SK-N-MC (cell line): ENCODE data around the gene TRAPPC8.
"Not testable (repeated sequence)": the region's sequence is repeated elsewhere in the genome, so short reads cannot be mapped to it uniquely, and the experiment has no call there.

Source experiments
- DNase-seq: peaks from one replicate; pipeline ENCODE4 v3.0.0-alpha.2; 2011; ENCODE audit warnings: low read depth, low spot score
- H3K27ac ChIP-seq: fragments of 200-600 bp; sonication (generic); 2 replicates; pipeline ENCODE4 v1.5.1; 2016; ENCODE audit warnings: mixed run types
- H3K36me3 ChIP-seq: fragments of 200-600 bp; sonication (generic); 2 replicates; pipeline ENCODE4 v1.6.1; 2017; ENCODE audit warnings: antibody characterized with exemption, low read length, mixed read lengths; ENCODE audit not compliant: insufficient read depth
- H3K4me3 ChIP-seq: fragments of 200-600 bp; sonication (generic); 2 replicates; pipeline ENCODE4 v1.5.1; 2016
- H3K9ac ChIP-seq: fragments of 200-600 bp; sonication (generic); 2 replicates; pipeline ENCODE4 v1.8.0; 2017; ENCODE audit warnings: mixed run types, mixed read lengths; ENCODE audit not compliant: insufficient read length
- H3K9me3 ChIP-seq: fragments of 200-600 bp; sonication (generic); 2 replicates; pipeline ENCODE4 v1.6.1; 2017; ENCODE audit warnings: low read depth, mild to moderate bottlenecking, antibody characterized with exemption, low read length, moderate library complexity, mixed read lengths
- EZH2 ChIP-seq: fragments of 200-600 bp; sonication (generic); IDR thresholded peaks from one replicate; pipeline ENCODE4 v1.6.1; 2017; ENCODE audit warnings: antibody characterized with exemption
- FOXP2 ChIP-seq: optimal IDR thresholded peaks from 2 replicates; pipeline ENCODE3; 2011; ENCODE audit warnings: mild to moderate bottlenecking, moderate library complexity; ENCODE audit not compliant: insufficient read depth; ENCODE audit errors: extremely low read length, control extremely low read depth
- POLR2AphosphoS5 ChIP-seq: IDR thresholded peaks from 2 replicates; pipeline ENCODE4 v1.6.1; 2012; ENCODE audit warnings: mild to moderate bottlenecking, low read depth, low read length, borderline replicate concordance

The TRAPPC8 gene

GRCh38 chr18:31920277-31920676, 22.7 kb downstream of the TRAPPC8 start:
- H3K36me3 ChIP-seq = peaks cover 15% of the 10 kb centered on the region
- H3K27ac ChIP-seq = no peak overlapping the region
- no peak overlapping the region for H3K4me3 ChIP-seq
- TF ChIP-seq POLR2AphosphoS5 = no peak
- TF ChIP-seq EZH2 = no peak
- TF ChIP-seq FOXP2 = no peak
- DNase-seq = no peak
- no peak overlapping the region for H3K9ac ChIP-seq
- H3K9me3 ChIP-seq = no peaks in the 10 kb centered on the region

GRCh38 chr18:31919366-31919765, 23.6 kb downstream of the TRAPPC8 start:
- peaks cover 14% of the 10 kb centered on the region for H3K36me3 ChIP-seq
- DNase-seq, H3K4me3 ChIP-seq, H3K9ac ChIP-seq, H3K27ac ChIP-seq, H3K9me3 ChIP-seq: not testable (repeated sequence)

- Histone ChIP-seq H3K27ac (no peak overlapping the region), H3K36me3 (peaks cover 15% of the 10 kb centered on the region), H3K9ac (no peak overlapping the region), H3K9me3 (no peaks in the 10 kb centered on the region), H3K4me3 (no peak overlapping the region)
- no peak for DNase-seq
- TF ChIP-seq POLR2AphosphoS5 = no peak
- no peak for TF ChIP-seq EZH2
- no peak for TF ChIP-seq FOXP2
Observed at GRCh38 chr18:31918733-31919132, 24.2 kb downstream of the TRAPPC8 start.

- DNase-seq = no peak
- TF ChIP-seq FOXP2 (no peak), POLR2AphosphoS5 (no peak), EZH2 (no peak)
- peaks cover 56% of the 10 kb centered on the region for H3K36me3 ChIP-seq
Observed at GRCh38 chr18:31901063-31901462, 41.9 kb downstream of the TRAPPC8 start.

DNA sequence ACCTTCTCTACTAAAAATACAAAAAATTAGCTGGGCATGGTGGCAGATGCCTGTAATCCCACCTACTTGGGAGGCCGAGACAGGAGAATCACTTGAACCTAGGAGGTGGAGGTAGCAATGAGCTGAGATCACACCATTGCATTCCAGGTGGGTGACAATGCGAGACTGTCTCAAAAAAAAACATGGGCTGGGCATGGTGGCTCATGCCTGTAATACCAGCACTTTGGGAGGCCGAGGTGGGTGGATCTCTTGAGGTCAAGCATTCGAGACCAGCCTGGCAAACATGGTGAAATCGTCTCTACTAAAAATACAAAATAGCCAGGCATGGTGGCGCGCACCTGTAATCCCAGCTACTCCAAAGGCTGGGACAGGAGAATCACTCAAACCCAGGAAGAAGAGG, 43.2 kb downstream of the TRAPPC8 start:
- not testable (repeated sequence) for DNase-seq, H3K27ac ChIP-seq, H3K4me3 ChIP-seq, H3K9ac ChIP-seq, H3K9me3 ChIP-seq
- peaks cover 52% of the 10 kb centered on the region for H3K36me3 ChIP-seq

More at GRCh38 chr18:31901063-31901462, 41.9 kb downstream of the TRAPPC8 start:
- H3K27ac ChIP-seq = no peak overlapping the region
- H3K4me3 ChIP-seq = no peak overlapping the region
- no peak overlapping the region for H3K9ac ChIP-seq
- no peaks in the 10 kb centered on the region for H3K9me3 ChIP-seq

DNA sequence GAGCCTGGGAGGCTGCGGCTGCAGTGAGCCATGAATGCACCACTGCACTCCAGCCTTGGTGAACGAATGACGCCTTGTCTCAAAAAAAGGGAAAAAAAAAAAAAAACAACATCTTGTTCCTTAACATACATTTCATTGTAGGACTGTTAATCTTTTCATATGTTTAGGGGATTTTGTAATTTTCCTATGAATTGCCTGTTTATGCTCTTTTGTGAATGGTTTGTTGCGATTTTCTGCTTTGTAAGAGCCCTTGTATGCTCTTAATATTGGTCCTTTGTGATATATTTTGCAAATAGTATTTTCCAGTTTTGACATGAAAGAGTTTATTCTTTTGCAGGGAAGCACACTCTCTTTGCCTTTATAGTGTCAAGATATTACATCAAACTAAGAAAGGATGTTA, 50.0 kb downstream of the TRAPPC8 start:
- TF ChIP-seq EZH2 (no peak), FOXP2 (no peak), POLR2AphosphoS5 (no peak)
- Histone ChIP-seq H3K9me3 (no peaks in the 10 kb centered on the region), H3K27ac (no peak overlapping the region), H3K9ac (no peak overlapping the region), H3K4me3 (no peak overlapping the region), H3K36me3 (peaks cover 18% of the 10 kb centered on the region)
- DNase-seq = no peak

- peaks cover 21% of the 10 kb centered on the region for H3K36me3 ChIP-seq
Observed at GRCh38 chr18:31891566-31891965, 51.4 kb downstream of the TRAPPC8 start.

GRCh38 chr18:31884020-31884419, 58.9 kb downstream of the TRAPPC8 start:
- Histone ChIP-seq H3K36me3 (peaks cover 57% of the 10 kb centered on the region), H3K27ac (no peak overlapping the region)
- DNase-seq = no peak

More at GRCh38 chr18:31891566-31891965, 51.4 kb downstream of the TRAPPC8 start:
- no peak overlapping the region for H3K27ac ChIP-seq
- no peak for DNase-seq
- no peak for TF ChIP-seq POLR2AphosphoS5
- no peak for TF ChIP-seq FOXP2
- TF ChIP-seq EZH2 = no peak
- H3K9ac ChIP-seq = no peak overlapping the region
- H3K9me3 ChIP-seq = no peaks in the 10 kb centered on the region
- H3K4me3 ChIP-seq = no peak overlapping the region

DNA sequence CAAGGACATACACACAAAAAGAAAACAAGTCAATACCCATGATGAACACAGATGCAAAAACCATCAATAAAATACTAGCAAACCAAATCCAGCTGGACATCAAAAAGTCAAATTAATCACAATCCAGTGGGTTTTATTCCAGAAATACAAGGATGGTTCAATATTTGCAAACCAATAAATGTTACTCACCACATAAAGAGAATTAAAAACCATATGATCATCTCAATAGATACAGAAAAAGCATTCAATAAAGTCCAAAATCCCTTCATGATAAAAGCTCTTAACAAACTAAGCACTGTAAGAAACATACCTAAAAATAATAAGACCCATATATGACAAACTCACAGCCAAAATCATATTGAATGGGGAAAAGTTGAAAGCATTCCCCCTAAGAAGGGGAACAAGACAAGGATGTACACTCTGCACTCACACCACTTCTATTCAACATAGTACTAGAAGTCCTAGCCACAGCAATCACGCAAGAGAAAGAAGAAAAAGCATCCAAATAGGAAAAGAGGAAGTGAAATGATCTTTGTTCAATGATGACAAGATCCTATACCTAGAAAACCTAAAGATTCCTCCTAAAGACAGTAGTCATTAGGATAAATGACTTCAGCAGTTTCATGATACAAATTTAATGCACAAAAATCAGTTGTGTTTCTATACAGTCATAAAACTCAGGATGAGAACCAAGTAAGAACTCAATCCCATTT, 62.6 kb downstream of the TRAPPC8 start:
- no peak for DNase-seq
- TF ChIP-seq POLR2AphosphoS5 (no peak), FOXP2 (no peak), EZH2 (no peak)
- Histone ChIP-seq H3K36me3 (peaks cover 69% of the 10 kb centered on the region), H3K27ac (no peak overlapping the region), H3K4me3 (no peak overlapping the region), H3K9ac (no peak overlapping the region), H3K9me3 (no peaks in the 10 kb centered on the region)

More at GRCh38 chr18:31884020-31884419, 58.9 kb downstream of the TRAPPC8 start:
- Histone ChIP-seq H3K4me3 (no peak overlapping the region), H3K9me3 (no peaks in the 10 kb centered on the region), H3K9ac (no peak overlapping the region)
- no peak for TF ChIP-seq EZH2
- TF ChIP-seq POLR2AphosphoS5 = no peak
- TF ChIP-seq FOXP2 = no peak
